SHP77 (cell line): ENCODE measurements around the gene MYCBPAP.

Source experiments
- DNase-seq, 2 experiments: peaks; one replicate each; lab custom pipeline; 2025; lab: John Stamatoyannopoulos, UW

Gene MYCBPAP

GRCh38 chr17:50487213-50488096 is 20.8 kb upstream of the MYCBPAP start:
- DNase-seq, result no peak

GRCh38 chr17:50488880-50489279 is 19.4 kb upstream of the MYCBPAP start:
- DNase-seq, result no peak

DNA sequence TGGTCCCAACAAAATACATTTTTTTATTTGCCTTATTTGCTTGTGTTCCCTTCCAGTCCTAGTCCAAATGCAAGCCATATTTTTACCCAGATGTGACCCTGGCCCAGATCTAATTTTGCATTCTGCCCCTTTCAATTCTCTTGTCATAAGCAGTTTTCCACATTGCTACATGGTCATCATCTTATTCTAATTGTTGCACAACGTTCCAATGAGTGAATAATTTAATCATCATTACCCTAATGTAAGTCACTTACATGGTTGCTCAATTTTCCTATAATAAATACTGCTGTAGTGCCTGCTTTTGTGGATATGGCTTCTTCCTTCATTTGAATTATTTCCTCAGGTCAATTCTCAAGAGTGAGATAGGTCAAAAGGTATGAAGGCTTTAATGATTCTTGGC is 16.7 kb upstream of the MYCBPAP start:
- DNase-seq, result no peak

DNA sequence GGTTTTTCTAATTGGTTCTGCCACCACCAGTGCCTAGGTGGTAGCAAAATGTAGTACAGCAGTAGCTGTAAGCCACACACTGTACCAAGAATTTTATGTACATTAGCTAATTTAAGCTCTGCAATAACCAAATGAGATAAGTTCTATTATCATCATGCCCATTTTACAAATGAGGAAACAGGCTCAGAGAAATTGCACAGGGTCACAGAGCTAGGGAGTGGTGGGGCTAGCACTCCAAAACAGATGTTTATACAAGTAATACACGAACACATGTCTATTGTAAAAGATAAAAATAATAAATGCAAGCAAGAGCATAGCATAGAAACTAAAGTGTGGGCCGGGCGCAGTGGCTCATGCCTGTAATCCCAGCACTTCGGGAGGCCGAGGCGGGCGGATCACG is 16.0 kb upstream of the MYCBPAP start:
- no peak for DNase-seq

DNA sequence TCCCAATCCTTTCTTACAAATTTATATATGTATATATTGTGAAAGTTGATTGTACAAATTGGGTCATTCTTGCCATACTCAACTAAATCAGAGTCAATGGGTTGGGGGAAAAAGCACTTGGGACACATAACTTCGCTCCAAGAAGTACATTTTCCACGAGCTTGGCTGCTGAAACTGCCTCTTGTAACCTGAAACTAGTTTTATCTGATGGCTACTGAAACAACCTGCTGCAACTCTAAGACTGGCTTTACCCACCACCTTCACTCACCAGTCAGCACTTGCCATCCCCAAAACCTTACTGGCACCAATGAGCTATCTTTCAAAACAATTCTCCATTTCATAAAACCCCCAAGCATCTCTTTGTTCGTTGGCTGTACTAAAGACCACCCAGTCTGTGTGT is 14.5 kb upstream of the MYCBPAP start:
- no peak for DNase-seq

DNA sequence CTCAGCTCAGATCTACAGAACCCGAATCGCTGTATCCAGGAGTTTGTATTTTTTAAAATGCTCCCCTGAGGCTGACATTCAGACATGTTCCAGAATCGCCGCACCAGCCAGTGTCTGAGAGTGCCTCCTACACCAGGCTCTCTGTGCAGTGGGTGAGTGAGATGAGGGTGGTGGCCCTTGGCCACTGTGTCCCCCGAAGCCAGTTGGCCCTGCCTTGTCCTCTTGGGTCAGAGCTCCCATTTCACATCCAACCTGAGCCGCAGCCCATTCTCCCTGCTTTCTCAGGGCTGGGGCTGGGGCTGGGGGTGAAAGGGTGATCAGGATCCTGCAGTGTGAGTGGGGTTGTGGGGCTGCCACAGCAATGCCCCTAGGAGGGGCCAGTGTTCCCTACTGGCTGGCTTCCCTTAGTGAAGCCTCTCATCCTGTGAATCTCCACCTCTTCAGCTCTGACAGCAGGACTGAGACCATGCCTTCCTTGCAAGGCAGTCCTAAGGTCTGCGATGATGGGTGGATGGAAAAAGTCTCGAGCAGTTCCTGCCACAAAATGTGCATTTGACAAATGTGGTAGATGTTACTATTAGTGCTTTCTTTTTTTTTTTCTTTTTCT is 12.9 kb upstream of the MYCBPAP start:
- no peak for DNase-seq

DNA sequence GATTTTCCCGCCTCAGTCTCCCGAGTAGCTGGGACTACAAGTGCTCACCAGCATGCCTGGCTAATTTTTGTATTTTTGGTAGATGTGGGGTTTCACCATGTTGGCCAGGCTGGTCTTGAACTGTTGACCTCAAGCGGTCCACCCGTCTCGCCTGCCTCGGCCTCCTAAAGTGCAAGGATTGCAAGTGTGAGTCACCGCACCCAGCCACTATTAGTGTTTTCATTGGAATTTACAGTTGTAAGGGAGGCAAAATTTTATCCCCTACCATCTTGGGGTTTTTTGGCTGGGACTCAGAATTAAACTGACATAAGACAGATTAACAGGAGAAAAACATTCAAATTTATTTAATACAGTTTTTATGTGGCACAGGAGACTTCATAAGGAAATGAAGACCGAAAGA is 12.3 kb upstream of the MYCBPAP start:
- DNase-seq, result no peak

DNA sequence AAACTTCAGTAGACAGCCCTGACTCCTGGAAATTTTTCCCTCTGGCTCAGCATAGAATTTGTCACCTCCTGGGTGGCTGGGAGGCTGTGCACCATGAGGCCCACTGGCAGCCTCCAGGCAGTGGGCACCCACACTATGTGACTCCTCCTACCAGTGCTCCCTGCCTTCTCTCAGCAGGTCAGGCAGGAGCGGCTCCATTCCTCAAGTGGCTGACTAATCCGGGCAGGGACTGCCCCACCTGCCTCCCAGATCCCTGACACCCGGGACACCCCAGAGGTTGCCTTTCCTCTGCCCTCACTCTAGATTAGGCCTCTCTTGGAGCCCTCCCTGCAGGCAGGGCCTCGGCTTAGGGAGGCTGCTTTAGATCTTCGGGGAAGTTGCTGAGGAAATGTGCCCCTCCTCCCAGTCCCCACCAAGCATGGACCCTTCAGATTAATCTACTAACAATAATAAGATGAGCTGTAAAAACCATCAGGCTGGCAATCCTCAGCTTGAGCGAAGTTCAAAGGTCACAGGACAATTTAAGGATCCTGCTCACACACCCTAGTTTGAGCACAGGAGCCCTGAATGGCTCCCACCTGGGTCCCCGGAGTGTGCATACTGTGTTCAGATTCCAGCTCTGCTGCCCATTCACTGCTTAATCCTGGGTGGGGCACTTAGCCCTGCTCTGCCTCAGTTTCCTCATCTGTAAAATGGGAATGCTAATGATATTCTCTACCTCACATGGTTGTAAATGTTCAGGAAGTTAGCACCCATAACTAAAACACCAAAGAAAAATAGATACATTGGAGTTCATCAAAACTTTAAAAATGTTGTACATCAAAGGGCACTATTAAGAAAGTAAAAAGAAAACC is 10.0 kb upstream of the MYCBPAP start:
- no peak for DNase-seq

DNA sequence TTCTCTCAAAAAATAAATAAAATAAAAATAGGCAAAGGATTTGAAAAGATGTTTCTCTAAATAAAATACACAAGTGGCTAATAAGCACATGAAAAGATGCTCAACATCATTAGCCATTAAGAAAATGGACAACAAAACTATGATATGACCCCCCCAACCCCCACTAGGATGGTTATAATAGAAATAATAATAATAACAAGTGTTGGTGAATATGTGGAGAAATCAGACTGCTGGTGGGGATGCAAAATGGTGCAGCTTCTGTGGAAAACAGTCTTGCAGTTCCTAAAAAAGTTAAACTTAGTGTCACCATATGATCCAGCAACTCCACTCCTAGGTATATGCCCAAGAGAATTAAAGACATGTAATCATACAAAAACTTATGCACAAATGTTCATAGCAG is 9.0 kb upstream of the MYCBPAP start:
- DNase-seq, result no peak

DNA sequence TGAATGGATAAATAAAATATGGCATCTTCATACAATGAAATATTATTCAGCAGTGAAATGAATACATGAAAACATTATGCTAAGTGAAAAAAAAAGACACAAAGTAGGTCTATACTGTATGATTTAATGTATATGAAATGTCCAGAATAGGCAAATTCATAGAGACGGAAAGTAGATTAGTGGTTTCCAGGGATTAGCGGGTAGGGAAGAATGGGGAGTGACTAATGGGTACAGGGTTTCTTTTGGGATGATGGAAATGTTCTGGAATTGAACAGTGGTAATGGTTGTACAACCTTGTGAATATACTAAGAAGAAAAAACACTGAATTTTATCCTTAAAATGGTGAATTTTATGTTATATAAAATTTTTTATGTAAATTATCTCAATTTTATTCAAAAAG is 8.5 kb upstream of the MYCBPAP start:
- no peak for DNase-seq

- peak; percentile 14 to 34 for DNase-seq
These were observed 7.2 kb upstream of the MYCBPAP start for GRCh38 chr17:50501054-50501453.

DNA sequence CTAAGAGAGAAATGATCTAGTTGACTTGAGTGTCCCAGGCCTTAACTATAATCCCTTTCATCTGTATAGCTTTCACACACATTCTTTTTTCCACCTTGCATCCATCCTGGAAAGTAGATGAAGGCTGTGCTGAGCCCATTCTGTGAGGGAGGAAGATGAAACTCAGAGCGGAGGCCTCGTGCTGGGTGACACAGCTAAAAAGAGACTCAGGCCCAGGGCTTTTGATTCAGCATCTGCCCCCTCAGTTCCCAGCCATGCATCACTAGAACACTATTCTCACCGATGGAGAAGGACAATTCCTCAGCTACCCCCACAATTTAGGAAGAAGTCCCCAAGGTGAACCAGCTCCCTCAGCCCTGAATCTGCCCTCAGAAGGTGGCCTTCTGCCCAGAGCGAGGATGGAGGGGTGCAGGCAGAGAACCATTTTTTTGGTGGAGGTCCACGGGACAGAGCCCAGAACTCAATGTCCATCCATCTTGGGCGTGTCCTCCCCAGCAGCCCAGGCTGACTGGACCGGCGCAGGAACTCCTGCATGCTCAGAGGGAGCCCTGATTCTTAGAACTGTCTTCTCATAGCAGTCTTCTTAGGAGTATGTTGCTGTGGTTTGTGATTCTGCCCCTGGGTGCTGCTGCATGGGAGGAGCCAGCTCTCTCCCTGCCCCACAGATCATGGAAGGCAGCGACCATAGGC is 5.8 kb upstream of the MYCBPAP start:
- no peak for DNase-seq

GRCh38 chr17:50505591-50506130 is 2.6 kb upstream of the MYCBPAP start:
- DNase-seq, result no peak

GRCh38 chr17:50506298-50506697 is 1.9 kb upstream of the MYCBPAP start:
- no peak for DNase-seq

DNA sequence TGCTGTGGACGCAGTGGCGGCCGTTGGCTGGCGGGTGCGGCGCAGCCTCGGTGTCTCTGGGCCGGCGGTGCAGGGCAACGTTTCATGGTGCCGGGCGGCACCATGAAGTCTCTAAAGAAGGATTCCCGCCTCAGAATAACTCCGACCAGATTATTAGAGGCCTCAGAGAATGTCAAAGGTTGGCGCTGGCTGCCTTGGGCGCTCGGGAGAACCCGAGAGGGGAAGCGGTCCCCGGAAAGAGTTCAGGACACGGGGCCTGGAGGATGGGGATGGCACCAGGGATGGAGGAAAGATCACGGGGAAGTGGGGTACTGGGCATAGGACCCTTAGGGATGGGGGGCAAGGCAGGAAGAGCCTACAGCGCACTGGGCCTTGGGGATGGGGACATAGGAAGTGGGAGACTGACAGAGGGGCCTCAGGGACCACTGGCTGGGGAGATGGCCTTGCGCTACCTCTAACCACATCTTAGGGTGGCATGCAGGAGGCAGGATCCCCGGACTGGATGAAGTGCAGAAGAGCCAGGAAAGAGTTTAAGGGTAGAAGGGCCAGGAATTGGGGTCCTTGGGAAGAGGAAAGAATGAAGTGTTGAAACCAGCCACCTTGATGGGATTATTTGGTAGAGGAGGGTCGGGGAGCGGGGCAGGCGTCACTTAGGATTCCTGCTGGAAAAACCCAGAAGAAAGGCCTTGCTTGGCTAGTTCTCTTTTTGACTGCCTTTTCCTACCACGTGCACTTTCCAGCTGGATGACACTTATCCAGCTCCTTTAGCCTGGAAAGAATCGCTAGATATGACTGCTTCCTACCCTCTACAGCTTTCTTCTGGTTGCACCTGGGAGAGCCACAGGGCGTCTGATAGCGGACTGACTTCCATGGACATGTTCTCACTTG is 578 bp downstream of the MYCBPAP start:
- no peak for DNase-seq

DNA sequence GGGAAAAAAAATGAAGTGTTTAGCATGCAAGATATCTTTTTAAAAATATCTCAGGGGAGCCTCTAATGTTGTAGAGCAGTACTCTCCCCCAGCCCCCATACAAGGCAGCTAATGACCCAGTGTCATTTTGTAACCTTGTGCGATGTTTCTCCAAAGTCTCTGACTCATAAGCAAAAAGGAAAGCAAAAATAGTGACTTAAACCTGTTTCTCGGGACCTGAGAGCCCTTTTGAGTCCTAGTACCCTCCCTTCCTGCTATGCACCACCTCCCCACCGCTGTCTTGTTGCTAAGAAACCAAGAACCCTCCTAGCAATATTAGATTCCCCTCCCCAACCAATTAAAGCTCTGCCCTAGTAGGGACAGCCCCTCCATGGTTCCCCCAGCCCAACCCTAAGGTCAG is 2.8 kb downstream of the MYCBPAP start:
- DNase-seq, result no peak

- no peak for DNase-seq
These were observed 5.3 kb downstream of the MYCBPAP start for GRCh38 chr17:50513495-50513894.

- DNase-seq, result no peak
These were observed 6.1 kb downstream of the MYCBPAP start for GRCh38 chr17:50514388-50514787.

DNA sequence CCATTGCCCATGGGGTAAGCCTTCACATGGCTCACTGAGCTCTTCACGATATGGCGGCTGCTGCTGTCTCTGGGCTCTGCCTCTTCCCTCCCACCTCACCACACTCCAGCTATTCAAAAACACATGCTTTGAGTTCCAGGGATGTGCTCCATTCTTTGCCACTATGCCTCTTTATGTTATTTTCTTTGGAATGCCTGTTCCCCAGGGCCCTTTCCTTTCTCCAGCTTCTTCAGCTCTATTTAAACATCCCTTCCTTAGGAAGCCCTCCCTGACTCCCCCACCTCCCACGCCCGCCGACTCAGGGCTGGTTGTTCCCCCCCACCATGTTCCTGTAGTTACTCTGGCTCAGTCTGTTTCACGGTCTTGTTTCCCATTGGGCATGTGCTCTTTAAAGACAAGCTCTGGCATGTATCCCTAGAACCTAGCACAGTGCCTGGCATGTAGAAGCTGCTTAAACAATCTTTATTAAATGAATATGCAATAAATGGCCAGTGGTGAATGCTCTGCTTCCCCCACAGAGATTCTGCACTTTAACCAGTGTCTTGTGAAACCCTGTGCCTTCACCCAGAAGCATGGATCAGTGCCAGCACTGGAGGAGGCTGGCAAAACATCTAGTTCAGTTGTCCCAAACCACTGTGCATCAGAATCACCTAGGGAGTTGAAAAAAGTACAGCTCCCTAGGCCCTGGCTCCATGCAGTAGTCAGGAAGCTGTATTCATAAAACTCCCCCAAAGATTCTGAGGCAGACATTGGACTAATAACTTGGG is 6.9 kb downstream of the MYCBPAP start:
- no peak for DNase-seq

DNA sequence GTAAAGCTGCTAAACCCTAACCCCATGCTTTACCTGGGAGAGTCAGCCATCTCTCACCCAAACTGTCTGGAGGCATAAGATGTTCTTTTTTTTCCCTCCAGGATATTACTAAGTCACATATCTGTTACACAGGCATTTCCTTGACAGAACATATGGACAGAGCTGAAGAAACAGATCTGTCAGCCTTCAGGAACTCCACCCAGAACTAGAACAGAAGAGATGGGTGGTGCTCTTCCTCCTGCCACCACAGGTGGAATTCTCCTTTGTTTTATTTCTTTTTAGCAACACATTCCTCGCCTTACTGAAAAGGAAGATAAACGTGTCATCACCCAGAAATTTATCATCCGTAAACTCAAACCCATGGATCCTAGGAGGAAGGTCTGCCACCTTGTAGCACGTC is 8.8 kb downstream of the MYCBPAP start:
- no peak for DNase-seq
